Measurements from ENCODE around the gene DEPDC5. TPM values are rescaled to one million over a fixed set of nuclear protein-coding genes. Genes with fewer than 3 reads are reported as not detected.

The DEPDC5 gene
- total and polyA plus RNA-seq, 9 of the 15 experiments (the other 6 are each of a cell fraction or from before 2014, with no cell fraction given) = 2.3 to 12.3 (median 10.7) TPM

GRCh38 chr22:31896472-31896871 lies 142.7 kb downstream of the DEPDC5 start (continued):
- TF ChIP-seq CLOCK (CRISPR knock-in tag; IDR thresholded peaks at IDR 0.05; ENCODE audit: borderline replicate concordance) (no peak), TAL1 (IDR thresholded peaks at IDR 0.05) (peak; percentile 78), HMBOX1 (IDR thresholded peaks at IDR 0.05) (peak; percentile 35; the same call in 1 of the 2 replicates), ZNF274 (IDR thresholded peaks at IDR 0.05; ENCODE audit: borderline replicate concordance, low read depth, low read length) (no peak), SMAD3 (CRISPR knock-in tag; conservative IDR thresholded peaks at IDR 0.05) (no peak), NFIC (IDR thresholded peaks at IDR 0.05) (peak; percentile 96), MBD1 (CRISPR knock-in tag; IDR thresholded peaks at IDR 0.05) (no peak), SOX6 (IDR thresholded peaks at IDR 0.05) (peak; percentile 82), POLR2AphosphoS5 (IDR thresholded peaks at IDR 0.05; ENCODE audit: control insufficient read depth, insufficient read depth, low read depth, low read length) (peak; percentile 52; the same call in 1 of the 2 replicates), VEZF1 (CRISPR knock-in tag; IDR thresholded peaks at IDR 0.05) (no peak), LEF1 (IDR thresholded peaks at IDR 0.05) (peak; percentile 64; the same call in 1 of the 2 replicates), PML (IDR thresholded peaks at IDR 0.05; ENCODE audit: low read length) (peak; percentile 50; the same call in 1 of the 2 replicates), TCF3 (CRISPR knock-in tag; IDR thresholded peaks at IDR 0.05) (peak; percentile 74), TEAD4 (IDR thresholded peaks at IDR 0.05; ENCODE audit: low read length) (peak; percentile 84), TEAD4 (CRISPR knock-in tag; IDR thresholded peaks at IDR 0.05; ENCODE audit: borderline replicate concordance) (no peak), ZMIZ1 (IDR thresholded peaks at IDR 0.05; ENCODE audit: low read depth in 2 of 2, low read length in 2 of 2) (peak in 1 of 2 experiments; percentile 39; a peak in 1 of 4 replicates), MLLT1 (IDR thresholded peaks at IDR 0.05) (0 out of 4 replicates have a peak, but pooled peaks of 1 of the 2 experiments have one; percentile 41)

Data from K562 (cell line).